Heart right ventricle (tissue), 16 donors: ENCODE data around the gene RAB31. TPM values are rescaled to one million over a fixed set of nuclear protein-coding genes. Genes with fewer than 3 reads are reported as not detected.
A peak's percentile ranks its signal among the peaks of the same experiment; 100 is the strongest.

Experiments used
- ATAC-seq, 8 donors: fragments of 200-7000 bp; cut with Tn5 transposase; one replicate each; pipeline ENCODE4 v1.9.1; 2020; ENCODE audit warnings: mild to moderate bottlenecking in 8 of 8, moderate library complexity in 8 of 8, moderate number of reproducible peaks in 1 of 8
- DNase-seq, 2 donors: peaks; one replicate each; pipeline ENCODE4 v3.0.0-alpha.2; 2020
- H3K27ac ChIP-seq, 10 donors: fragments of 200-600 bp; sonication (generic) in 2 of 10; one replicate each; pipeline versions ENCODE4 v1.5.0 to v1.8.0; 2020 to 2022; ENCODE audit warnings: mild to moderate bottlenecking in 3 of 10
- H3K27me3 ChIP-seq, 7 donors: fragments of 200-600 bp; one replicate each; pipeline ENCODE4 v1.8.0; 2021 to 2022; ENCODE audit warnings: mild to moderate bottlenecking in 2 of 7
- H3K36me3 ChIP-seq, 9 donors: fragments of 200-600 bp; sonication (generic) in 1 of 9; one replicate each; pipeline versions ENCODE4 v1.5.0 to v1.8.0; 2020 to 2022; ENCODE audit warnings: mild to moderate bottlenecking in 2 of 9
- H3K4me1 ChIP-seq, 9 donors: fragments of 200-600 bp; sonication (generic) in 1 of 9; one replicate each; pipeline versions ENCODE4 v1.5.0 to v1.8.0; 2020 to 2022; ENCODE audit warnings: mild to moderate bottlenecking in 4 of 9
- H3K4me3 ChIP-seq, 10 donors: fragments of 200-600 bp; sonication (generic) in 2 of 10; one replicate each; pipeline versions ENCODE4 v1.5.0 to v1.8.0; 2020 to 2022; ENCODE audit warnings: mild to moderate bottlenecking in 7 of 10, moderate library complexity in 2 of 10
- H3K9me3 ChIP-seq, 11 donors: fragments of 200-600 bp in 10 of 11; sonication (generic) in 2 of 11; one replicate each; pipeline versions ENCODE4 v1.5.0 to v1.8.0; 2013 to 2022; ENCODE audit warnings: mild to moderate bottlenecking in 2 of 11, control low read depth in 1 of 11, moderate library complexity in 1 of 11
- CTCF ChIP-seq, 9 donors: fragments of 200-600 bp; sonication (generic) in 2 of 9; IDR thresholded peaks; one replicate each; pipeline versions ENCODE4 v1.5.0 to v1.8.0; 2021 to 2022; ENCODE audit warnings: antibody characterized with exemption in 9 of 9, mild to moderate bottlenecking in 5 of 9, moderate library complexity in 1 of 9
- WGBS, 2 donors: extraction: QIAGEN DNeasy Blood & Tissue Kit; methylation state at CpG; one replicate each; pipeline ENCODE4 v1.1.7; 2013; ENCODE audit warnings: inconsistent platforms in 1 of 2; 5-methylcytosine and 5-hydroxymethylcytosine counted together
- intact Hi-C, 10 donors: fragments of 100-400 bp; cut with DNase I; formaldehyde crosslinking; loops; one replicate each; pipeline versions ENCODE4 v1.11.1 to v1.14.2; 2022
- polyA plus RNA-seq, 2 donors: library from polyadenylated mRNA; stranded (reverse); fragments of 200-250 nt; gene quantifications; one replicate each; pipeline ENCODE4 v1.2.3, GENCODE V29; 2013
- total RNA-seq, 10 donors: library from RNA; stranded (reverse); fragmentation: NEBNext Ultra II Directional in 3 of 10; extraction: Animal tissue kit (Norgen Biotek cat#: 25700) in 3 of 10; gene quantifications; one replicate each; pipeline versions ENCODE4 v1.2.1 to v1.2.4, GENCODE V29; 2021 to 2023
- donor health status: Arrhythmogenic right ventricular cardiomyopathy.
- donor health status: ischemic (EF 13 %, LVEDD 7.1; RV severe dilation, severe dysfunction).
- donor health status: healthy with polysubstance abuse.
- donor health status: DM: no; HTN: yes; CAD: no.
- donor health status: DM: no; HTN: no; CAD: no.
- donor health status: ischemic (EF 25% LVEDD 6.9; RV normal size, moderate dysfunction).
- donor health status: ischemic (EF 25% LVEDD 5.7; RV mildly dilated, moderate dysfunction).
- donor health status: healthy.
- donor health status: DM: yes; HTN: yes; CAD: no.
- donor health status: Ischemic cardiomyopathy.
- donor health status: ischemic (EF 35%, LVEDD 5.7; RV mildly dilated, moderate dysfunction).
- donor health status: nonischemic (EF 11% LVEDD 7.7; RV severe dilation, severe dysfunction).
- donor health status: DM: yes; HTN: yes; CAD: no.
- donor health status: PGD.
- donor health status: ischemic (EF 29% LVEDD 5.4; RV normal size, mild dysfunction).
- donor health status: nonischemic (EF 23%, LVEDD 6.1; RV moderate dilation, normal function).

The RAB31 gene
- total and polyA plus RNA-seq, 12 donors, result 4.5 to 47.8 (median 16.6) TPM

- H3K4me3 ChIP-seq, result peak overlapping the region in 5 of 10 donors; percentile 26 to 36 (median 34)
- 87 to 94% methylated on average over 2 of the region's 2 CpGs for WGBS, 2 donors
- peaks cover 0 to 19% (median 13%) of the 10 kb centered on the region in 9 donors for H3K4me1 ChIP-seq
- H3K9me3 ChIP-seq, result no peaks in the 10 kb centered on the region
- no peaks in the 10 kb centered on the region for H3K27me3 ChIP-seq
- no peak for ATAC-seq
- peak overlapping the region in 8 of 10 donors; percentile 27 to 74 (median 60) for H3K27ac ChIP-seq
- TF ChIP-seq CTCF (IDR thresholded peaks at IDR 0.05), result no peak
- no peaks in the 10 kb centered on the region for H3K36me3 ChIP-seq
- intact Hi-C loops, result loop anchor here in 1 of 10 donors (2.0 kb wide), 1 partner anchor 36 kb away; no protein-coding TSS in a partner anchor
- no peak for DNase-seq
Observed at GRCh38 chr18:9876212-9876866, 168.2 kb downstream of the RAB31 start.

- H3K27me3 ChIP-seq, result no peaks in the 10 kb centered on the region
- peaks cover 0 to 19% (median 13%) of the 10 kb centered on the region in 9 donors for H3K4me1 ChIP-seq
- no peaks in the 10 kb centered on the region for H3K36me3 ChIP-seq
- no peak for TF ChIP-seq CTCF (IDR thresholded peaks at IDR 0.05)
- H3K4me3 ChIP-seq, result peak overlapping the region in 7 of 10 donors; percentile 5 to 36 (median 30)
- WGBS, 2 donors, result 24 to 32% methylated on average over 9 of the region's 9 CpGs
- H3K9me3 ChIP-seq, result no peaks in the 10 kb centered on the region
- ATAC-seq, result peak; percentile 69 to 90 (median 85)
- peak in 1 of 2 donors; percentile 41 for DNase-seq
- H3K27ac ChIP-seq, result peak overlapping the region in 8 of 10 donors; percentile 27 to 74 (median 60)
- intact Hi-C loops, result loop anchor here in 1 of 10 donors (2.0 kb wide), 1 partner anchor 36 kb away; no protein-coding TSS in a partner anchor
Observed at GRCh38 chr18:9876867-9877654, 169.0 kb downstream of the RAB31 start.

GRCh38 chr18:9877655-9878014 is 169.5 kb downstream of the RAB31 start:
- peak overlapping the region in 5 of 10 donors; percentile 26 to 36 (median 34) for H3K4me3 ChIP-seq
- no peaks in the 10 kb centered on the region for H3K27me3 ChIP-seq
- DNase-seq (no peak), ATAC-seq (no peak)
- no peak for TF ChIP-seq CTCF (IDR thresholded peaks at IDR 0.05)
- peaks cover 0 to 19% (median 13%) of the 10 kb centered on the region in 9 donors for H3K4me1 ChIP-seq
- intact Hi-C loops, result loop anchor here in 1 of 10 donors (2.0 kb wide), 1 partner anchor 35 kb away; no protein-coding TSS in a partner anchor
- no peaks in the 10 kb centered on the region for H3K36me3 ChIP-seq
- no peaks in the 10 kb centered on the region for H3K9me3 ChIP-seq
- H3K27ac ChIP-seq, result peak overlapping the region in 6 of 10 donors; percentile 49 to 74 (median 60)

- no peaks in the 10 kb centered on the region for H3K27me3 ChIP-seq
- 91 to 93% methylated on average over 1 of the region's 1 CpG for WGBS, 2 donors
- intact Hi-C loops, result no loop called here
- no peak for ATAC-seq
- H3K36me3 ChIP-seq, result no peaks in the 10 kb centered on the region
- H3K4me3 ChIP-seq, result no peak overlapping the region
- no peak for DNase-seq
- H3K4me1 ChIP-seq, result peaks cover 0 to 19% (median 13%) of the 10 kb centered on the region in 9 donors
- peak overlapping the region in 1 of 10 donors; percentile 60 for H3K27ac ChIP-seq
- H3K9me3 ChIP-seq, result no peaks in the 10 kb centered on the region
- no peak for TF ChIP-seq CTCF (IDR thresholded peaks at IDR 0.05)
Observed at GRCh38 chr18:9878095-9878494, 170.0 kb downstream of the RAB31 start.
